H9 (cell line): ENCODE results near the gene CSMD2. TPM values are rescaled to one million over a fixed set of nuclear protein-coding genes. Genes with fewer than 3 reads are reported as not detected.

ENCODE experiments used
- DNase-seq: peaks from one replicate; pipeline ENCODE4 v3.0.0-alpha.2; 2017
- H2AFZ ChIP-seq: one replicate; pipeline ENCODE4 v1.6.1; 2013; ENCODE audit warnings: mild to moderate bottlenecking, low read length, control low read depth, moderate library complexity
- H2AK5ac ChIP-seq: 2 replicates; pipeline ENCODE4 v1.6.1; 2013; ENCODE audit warnings: low read length, control low read depth, mixed read lengths; ENCODE audit not compliant: insufficient read length
- H2BK120ac ChIP-seq: one replicate; pipeline ENCODE4 v1.6.1; 2013; ENCODE audit warnings: low read depth, mild to moderate bottlenecking, low read length, control low read depth, inconsistent platforms; ENCODE audit not compliant: poor library complexity, severe bottlenecking
- H2BK12ac ChIP-seq: 2 replicates; pipeline ENCODE4 v1.6.1; 2013; ENCODE audit warnings: low read length, control low read depth, mixed read lengths, low read depth; ENCODE audit not compliant: insufficient read length
- H2BK15ac ChIP-seq: 2 replicates; pipeline ENCODE4 v1.6.1; 2013; ENCODE audit warnings: low read depth, low read length, control low read depth
- H2BK20ac ChIP-seq: one replicate; pipeline ENCODE4 v1.6.1; 2013; ENCODE audit warnings: low read depth, mild to moderate bottlenecking, low read length, control low read depth, inconsistent platforms; ENCODE audit not compliant: poor library complexity, severe bottlenecking
- H2BK5ac ChIP-seq: 2 replicates; pipeline ENCODE4 v1.6.1; 2013; ENCODE audit warnings: low read length, control low read depth, mixed read lengths; ENCODE audit not compliant: insufficient read length
- H3K14ac ChIP-seq: 2 replicates; pipeline ENCODE4 v1.6.1; 2013; ENCODE audit warnings: low read length, control low read depth; ENCODE audit not compliant: insufficient read depth
- H3K18ac ChIP-seq: 2 replicates; pipeline ENCODE4 v1.6.1; 2013; ENCODE audit warnings: low read depth, mild to moderate bottlenecking, mixed read lengths, low read length, control low read depth; ENCODE audit not compliant: insufficient read length
- H3K23ac ChIP-seq: 2 replicates; pipeline ENCODE4 v1.6.1; 2013; ENCODE audit warnings: low read length, control low read depth, mixed read lengths, low read depth; ENCODE audit not compliant: insufficient read length
- H3K23me2 ChIP-seq: 2 replicates; pipeline ENCODE4 v1.6.1; 2013; ENCODE audit warnings: low read depth, mild to moderate bottlenecking, mixed read lengths, low read length, control low read depth; ENCODE audit not compliant: insufficient read length, poor library complexity, severe bottlenecking
- H3K27ac ChIP-seq: 2 replicates; pipeline ENCODE4 v1.5.1; 2013; ENCODE audit warnings: low read length, control low read depth, mixed read lengths, low read depth; ENCODE audit not compliant: insufficient read length
- H3K27me3 ChIP-seq: 2 replicates; pipeline ENCODE4 v1.6.1; 2013; ENCODE audit warnings: low read length, control low read depth, inconsistent platforms; ENCODE audit not compliant: insufficient read depth
- H3K4ac ChIP-seq: 2 replicates; pipeline ENCODE4 v1.6.1; 2013; ENCODE audit warnings: low read depth, mild to moderate bottlenecking, control low read depth, inconsistent platforms, low read length, moderate library complexity
- H3K4me1 ChIP-seq: 2 replicates; pipeline ENCODE4 v1.6.1; 2013; ENCODE audit warnings: low read length, control low read depth, inconsistent platforms; ENCODE audit not compliant: insufficient read depth
- H3K4me2 ChIP-seq: 2 replicates; pipeline ENCODE4 v1.6.1; 2013; ENCODE audit warnings: low read length, control low read depth, mixed read lengths; ENCODE audit not compliant: insufficient read length, insufficient read depth
- H3K56ac ChIP-seq: 2 replicates; pipeline ENCODE4 v1.6.1; 2013; ENCODE audit warnings: low read depth, mild to moderate bottlenecking, mixed read lengths, low read length, control low read depth; ENCODE audit not compliant: insufficient read length
- H3K79me1 ChIP-seq: 2 replicates; pipeline ENCODE4 v1.6.1; 2013; ENCODE audit warnings: low read depth, mild to moderate bottlenecking, moderate library complexity, low read length, control low read depth, inconsistent platforms; ENCODE audit not compliant: insufficient read depth, poor library complexity, severe bottlenecking
- H3K79me2 ChIP-seq: 2 replicates; pipeline ENCODE4 v1.6.1; 2013; ENCODE audit warnings: low read length, control low read depth, inconsistent platforms; ENCODE audit not compliant: insufficient read depth
- H3K9ac ChIP-seq: 2 replicates; pipeline ENCODE4 v1.6.1; 2013; ENCODE audit warnings: low read length, control low read depth, mixed read lengths; ENCODE audit not compliant: insufficient read length; ENCODE audit errors: extremely low read depth
- H3K9me3 ChIP-seq: one replicate; pipeline ENCODE4 v1.6.1; 2013; ENCODE audit warnings: low read depth, low read length, inconsistent platforms; ENCODE audit not compliant: control insufficient read depth
- H3T11ph ChIP-seq: one replicate; pipeline ENCODE4 v1.6.1; 2013; ENCODE audit warnings: mild to moderate bottlenecking, low read length, control low read depth, inconsistent platforms
- H4K20me1 ChIP-seq: one replicate; pipeline ENCODE4 v1.6.1; 2013; ENCODE audit not compliant: control insufficient read depth, insufficient read length, insufficient read depth
- H4K5ac ChIP-seq: 2 replicates; pipeline ENCODE4 v1.6.1; 2013; ENCODE audit warnings: low read depth, mild to moderate bottlenecking, mixed read lengths, low read length, control low read depth; ENCODE audit not compliant: insufficient read length
- H4K8ac ChIP-seq: replicated peaks from 2 replicates; pipeline ENCODE4 v1.6.1; 2013; ENCODE audit warnings: low read length, control low read depth, mixed read lengths, low read depth; ENCODE audit not compliant: insufficient read length
- H4K91ac ChIP-seq: 2 replicates; pipeline ENCODE4 v1.6.1; 2013; ENCODE audit warnings: low read depth, mild to moderate bottlenecking, moderate library complexity, mixed read lengths, low read length, control low read depth; ENCODE audit not compliant: insufficient read length
- H3K27ac Mint-ChIP-seq, 3 experiments: 2 replicates in 2 of 3; 3 replicates in 1 of 3; pipeline ENCODE4 v1.8.0; 2020 to 2021; ENCODE audit warnings: mixed read lengths in 3 of 3, mild to moderate bottlenecking in 1 of 3, moderate library complexity in 1 of 3
- H3K27me3 Mint-ChIP-seq: 2 replicates; pipeline ENCODE4 v1.8.0; 2021; ENCODE audit warnings: low read depth, mild to moderate bottlenecking, moderate library complexity, mixed read lengths
- H3K36me3 Mint-ChIP-seq, 3 experiments: 2 replicates in 2 of 3; 3 replicates in 1 of 3; pipeline ENCODE4 v1.8.0; 2020 to 2021; ENCODE audit warnings: low read depth in 3 of 3, mixed read lengths in 3 of 3; ENCODE audit not compliant: insufficient read depth in 1 of 3
- H3K4me1 Mint-ChIP-seq, 2 experiments: 2 replicates each; pipeline ENCODE4 v1.8.0; 2020; ENCODE audit warnings: mixed read lengths in 2 of 2
- H3K4me3 Mint-ChIP-seq, 2 experiments: 2 replicates in 1 of 2; 3 replicates in 1 of 2; pipeline ENCODE4 v1.8.0; 2020 to 2021; ENCODE audit warnings: mild to moderate bottlenecking in 2 of 2, mixed read lengths in 2 of 2, moderate library complexity in 1 of 2
- H3K9me3 Mint-ChIP-seq, 2 experiments: 2 replicates in 1 of 2; 3 replicates in 1 of 2; pipeline ENCODE4 v1.8.0; 2020; ENCODE audit warnings: mild to moderate bottlenecking in 2 of 2, mixed read lengths in 2 of 2, moderate library complexity in 1 of 2
- WGBS: extraction: QIAGEN DNeasy Blood & Tissue Kit; methylation state at CpG from one replicate; pipeline ENCODE4 v1.1.7; 2013; ENCODE audit warnings: missing lambda C conversion rate, low lambda C conversion rate, mixed read lengths; ENCODE audit not compliant: insufficient read length; ENCODE audit errors: extremely low coverage; 5-methylcytosine and 5-hydroxymethylcytosine counted together
- total RNA-seq: library from RNA; stranded (reverse); gene quantifications from 2 replicates; pipeline ENCODE4 v1.2.1, GENCODE V29; 2021
- TF ChIP-seq, protein P1 (sequence below): fragments of 200-600 bp; sonication (generic); conservative IDR thresholded peaks from 3 replicates; pipeline ENCODE4 v1.8.0; 2021; ENCODE audit warnings: antibody characterized with exemption, mild to moderate bottlenecking

Gene CSMD2
- total RNA-seq, 1 experiment from 2014 or later: 6.4 TPM

DNA sequence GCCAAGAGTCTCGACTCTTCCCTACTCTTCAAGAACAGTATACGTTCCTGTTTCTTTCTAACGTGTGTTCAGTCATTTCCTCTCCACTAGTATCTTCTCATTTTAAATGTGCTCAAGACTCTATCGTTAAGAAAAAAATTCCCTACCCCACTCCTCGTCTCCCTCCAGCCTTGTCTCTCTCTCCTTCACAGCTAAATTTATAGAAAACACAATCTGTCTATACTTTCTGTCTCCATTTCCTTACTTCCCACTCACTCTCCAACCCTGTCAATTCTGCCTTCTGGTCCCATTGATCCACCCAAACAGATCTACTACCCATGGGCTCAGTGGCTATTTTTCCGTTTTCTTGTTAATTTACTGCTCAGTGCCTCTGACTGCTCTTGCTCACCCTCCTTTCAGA is 75.3 kb downstream of the CSMD2 start:
- Histone ChIP-seq H2BK5ac (no peak overlapping the region), H3K4me2 (no peak overlapping the region), H3K56ac (no peak overlapping the region), H3K23me2 (no peaks in the 10 kb centered on the region), H4K91ac (no peak overlapping the region), H2BK20ac (no peak overlapping the region), H3K4me1 (no peaks in the 10 kb centered on the region), H2BK120ac (no peak overlapping the region), H3K23ac (no peak overlapping the region), H3K9ac (no peak overlapping the region), H2AFZ (no peak overlapping the region), H3K4ac (no peak overlapping the region), H3K79me1 (peaks cover 4% of the 10 kb centered on the region), H3K18ac (no peak overlapping the region), H4K20me1 (no peaks in the 10 kb centered on the region), H4K8ac (no peak overlapping the region), H3K14ac (no peak overlapping the region), H2AK5ac (no peak overlapping the region), H3K79me2 (no peaks in the 10 kb centered on the region; the same call in 1 of the 2 replicates), H3K27ac (no peak overlapping the region), H2BK15ac (no peak overlapping the region), H2BK12ac (no peak overlapping the region), H3K27me3 (no peaks in the 10 kb centered on the region; the same call in 1 of the 2 replicates), H3K9me3 (no peaks in the 10 kb centered on the region), H4K5ac (no peak overlapping the region), H3T11ph (no peak overlapping the region)
- Mint-ChIP-seq H3K27ac (peak overlapping the region in 1 of 3 experiments; percentile 15; a peak in 2 of 7 replicates), H3K27me3 (no peaks in the 10 kb centered on the region), H3K4me3 (no peak overlapping the region), H3K4me1 (peaks cover 6 to 17% of the 10 kb centered on the region in 2 experiments), H3K36me3 (peaks cover 25 to 43% (median 42%) of the 10 kb centered on the region in 3 experiments), H3K9me3 (peaks cover 6 to 7% of the 10 kb centered on the region in 2 experiments; a peak in 4 of 5 replicates)
- no CpG with 5 or more reads among the region's 6 CpGs for WGBS
- DNase-seq: no peak
- TF ChIP-seq, protein P1, sequence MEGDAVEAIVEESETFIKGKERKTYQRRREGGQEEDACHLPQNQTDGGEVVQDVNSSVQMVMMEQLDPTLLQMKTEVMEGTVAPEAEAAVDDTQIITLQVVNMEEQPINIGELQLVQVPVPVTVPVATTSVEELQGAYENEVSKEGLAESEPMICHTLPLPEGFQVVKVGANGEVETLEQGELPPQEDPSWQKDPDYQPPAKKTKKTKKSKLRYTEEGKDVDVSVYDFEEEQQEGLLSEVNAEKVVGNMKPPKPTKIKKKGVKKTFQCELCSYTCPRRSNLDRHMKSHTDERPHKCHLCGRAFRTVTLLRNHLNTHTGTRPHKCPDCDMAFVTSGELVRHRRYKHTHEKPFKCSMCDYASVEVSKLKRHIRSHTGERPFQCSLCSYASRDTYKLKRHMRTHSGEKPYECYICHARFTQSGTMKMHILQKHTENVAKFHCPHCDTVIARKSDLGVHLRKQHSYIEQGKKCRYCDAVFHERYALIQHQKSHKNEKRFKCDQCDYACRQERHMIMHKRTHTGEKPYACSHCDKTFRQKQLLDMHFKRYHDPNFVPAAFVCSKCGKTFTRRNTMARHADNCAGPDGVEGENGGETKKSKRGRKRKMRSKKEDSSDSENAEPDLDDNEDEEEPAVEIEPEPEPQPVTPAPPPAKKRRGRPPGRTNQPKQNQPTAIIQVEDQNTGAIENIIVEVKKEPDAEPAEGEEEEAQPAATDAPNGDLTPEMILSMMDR: no peak
